ENCODE measurements around the gene SLX4. TPM values are rescaled to one million over a fixed set of nuclear protein-coding genes. Genes with fewer than 3 reads are reported as not detected.

Gene SLX4
- total and polyA plus RNA-seq, 8 donors = 0.95 to 3.4 (median 1.8) TPM

- DNase-seq (no peak), ATAC-seq (no peak), FAIRE-seq (no peak)
- H3K27me3 ChIP-seq = no peaks in the 10 kb centered on the region
- H3K27ac ChIP-seq = no peak overlapping the region
- H3K4me3 ChIP-seq = no peak overlapping the region
- no peaks in the 10 kb centered on the region for H3K9me3 ChIP-seq
- peaks cover 0 to 7% (median 3%) of the 10 kb centered on the region in 3 donors for H3K4me1 ChIP-seq
- H3K36me3 ChIP-seq = no peaks in the 10 kb centered on the region
- TF ChIP-seq CTCF (IDR thresholded peaks at IDR 0.05) = no peak
- 91 to 97% methylated on average over 2 of the region's 2 CpGs for WGBS, 2 donors
- intact Hi-C loops (cut with DNase I) = no loop called here
Measured at GRCh38 chr16:3607634-3608033, 3.8 kb downstream of the SLX4 start.

- H3K9me3 ChIP-seq = no peaks in the 10 kb centered on the region
- no peak for FAIRE-seq
- no peak for TF ChIP-seq CTCF (IDR thresholded peaks at IDR 0.05)
- intact Hi-C loops (cut with DNase I) = no loop called here
- H3K27ac ChIP-seq = no peak overlapping the region
- H3K4me1 ChIP-seq = peaks cover 0 to 7% (median 0%) of the 10 kb centered on the region in 3 donors
- no peak for ATAC-seq
- no peak for DNase-seq
- 88 to 90% methylated on average over 7 of the region's 7 CpGs for WGBS, 2 donors
- H3K36me3 ChIP-seq = no peaks in the 10 kb centered on the region
- no peaks in the 10 kb centered on the region for H3K27me3 ChIP-seq
- no peak overlapping the region for H3K4me3 ChIP-seq
Measured at GRCh38 chr16:3607161-3607560, 4.2 kb downstream of the SLX4 start.

- no peaks in the 10 kb centered on the region for H3K36me3 ChIP-seq
- no peak overlapping the region for H3K27ac ChIP-seq
- H3K27me3 ChIP-seq = no peaks in the 10 kb centered on the region
- no peak overlapping the region for H3K4me3 ChIP-seq
- no peak for FAIRE-seq
- no peak for DNase-seq
- no peaks in the 10 kb centered on the region for H3K9me3 ChIP-seq
- WGBS, 2 donors = 86% methylated on average over 11 of the region's 11 CpGs
- no peak for TF ChIP-seq CTCF (IDR thresholded peaks at IDR 0.05)
- peaks cover 0 to 7% (median 0%) of the 10 kb centered on the region in 3 donors for H3K4me1 ChIP-seq
- no peak for ATAC-seq
- intact Hi-C loops (cut with DNase I) = no loop called here
Measured at GRCh38 chr16:3606441-3606840, 5.0 kb downstream of the SLX4 start.

- no peak for FAIRE-seq
- TF ChIP-seq CTCF (IDR thresholded peaks at IDR 0.05) = no peak
- ATAC-seq = no peak
- H3K27ac ChIP-seq = no peak overlapping the region
- H3K4me1 ChIP-seq = no peaks in the 10 kb centered on the region
- no peak for DNase-seq
- H3K36me3 ChIP-seq = no peaks in the 10 kb centered on the region
- no peaks in the 10 kb centered on the region for H3K9me3 ChIP-seq
- intact Hi-C loops (cut with DNase I) = no loop called here
- 90 to 91% methylated on average over 7 of the region's 7 CpGs for WGBS, 2 donors
- H3K4me3 ChIP-seq = no peak overlapping the region
- no peaks in the 10 kb centered on the region for H3K27me3 ChIP-seq
Measured at GRCh38 chr16:3602320-3602653, 9.1 kb downstream of the SLX4 start.

GRCh38 chr16:3601614-3602319, 9.6 kb downstream of the SLX4 start:
- Histone ChIP-seq H3K27me3 (no peaks in the 10 kb centered on the region), H3K36me3 (no peaks in the 10 kb centered on the region), H3K4me3 (no peak overlapping the region), H3K4me1 (no peaks in the 10 kb centered on the region), H3K9me3 (no peaks in the 10 kb centered on the region), H3K27ac (no peak overlapping the region)
- DNase-seq (no peak), FAIRE-seq (no peak), ATAC-seq (no peak)
- intact Hi-C loops (cut with DNase I) = no loop called here
- 82 to 84% methylated on average over 13 of the region's 13 CpGs for WGBS, 2 donors
- TF ChIP-seq CTCF (IDR thresholded peaks at IDR 0.05) = no peak
